Endothelial cell of umbilical vein (primary cell): Measurements from ENCODE around the gene CEMIP.

Experiments
- CTCF ChIP-seq, 2 donors: IDR thresholded peaks; 1 replicate in 1 of 2; 2 replicates in 1 of 2; pipeline ENCODE4 v1.5.1; 2011; ENCODE audit warnings: low read length in 2 of 2, mild to moderate bottlenecking in 2 of 2, moderate library complexity in 2 of 2, control low read depth in 1 of 2, inconsistent platforms in 1 of 2, low read depth in 1 of 2; ENCODE audit not compliant: insufficient read depth in 1 of 2; ENCODE audit errors: extremely low read depth in 1 of 2
- POLR2A ChIP-seq: IDR thresholded peaks from 2 replicates; pipeline ENCODE4 v1.6.1; 2012; ENCODE audit warnings: low read depth, mild to moderate bottlenecking, control low read depth, low read length

GRCh38 chr15:80739919-80740318 is 39.3 kb upstream of the CEMIP start:
- no peak for TF ChIP-seq CTCF (IDR thresholded peaks at IDR 0.05; ENCODE audit: extremely low read depth in 1 of 2, insufficient read depth in 1 of 2, low read depth in 1 of 2, low read length in 2 of 2)
- TF ChIP-seq POLR2A: no peak
